H9 (cell line): ENCODE measurements around the gene ZNF319. TPM values are rescaled to one million over a fixed set of nuclear protein-coding genes. Genes with fewer than 3 reads are reported as not detected.

Experiments used
- DNase-seq: peaks from one replicate; pipeline ENCODE4 v3.0.0-alpha.2; 2017
- H2AFZ ChIP-seq: one replicate; pipeline ENCODE4 v1.6.1; 2013; ENCODE audit warnings: mild to moderate bottlenecking, low read length, control low read depth, moderate library complexity
- H2AK5ac ChIP-seq: 2 replicates; pipeline ENCODE4 v1.6.1; 2013; ENCODE audit warnings: low read length, control low read depth, mixed read lengths; ENCODE audit not compliant: insufficient read length
- H2BK120ac ChIP-seq: one replicate; pipeline ENCODE4 v1.6.1; 2013; ENCODE audit warnings: low read depth, mild to moderate bottlenecking, low read length, control low read depth, inconsistent platforms; ENCODE audit not compliant: poor library complexity, severe bottlenecking
- H2BK12ac ChIP-seq: 2 replicates; pipeline ENCODE4 v1.6.1; 2013; ENCODE audit warnings: low read length, control low read depth, mixed read lengths, low read depth; ENCODE audit not compliant: insufficient read length
- H2BK15ac ChIP-seq: 2 replicates; pipeline ENCODE4 v1.6.1; 2013; ENCODE audit warnings: low read depth, low read length, control low read depth
- H2BK20ac ChIP-seq: one replicate; pipeline ENCODE4 v1.6.1; 2013; ENCODE audit warnings: low read depth, mild to moderate bottlenecking, low read length, control low read depth, inconsistent platforms; ENCODE audit not compliant: poor library complexity, severe bottlenecking
- H2BK5ac ChIP-seq: 2 replicates; pipeline ENCODE4 v1.6.1; 2013; ENCODE audit warnings: low read length, control low read depth, mixed read lengths; ENCODE audit not compliant: insufficient read length
- H3K14ac ChIP-seq: 2 replicates; pipeline ENCODE4 v1.6.1; 2013; ENCODE audit warnings: low read length, control low read depth; ENCODE audit not compliant: insufficient read depth
- H3K18ac ChIP-seq: 2 replicates; pipeline ENCODE4 v1.6.1; 2013; ENCODE audit warnings: low read depth, mild to moderate bottlenecking, mixed read lengths, low read length, control low read depth; ENCODE audit not compliant: insufficient read length
- H3K23ac ChIP-seq: 2 replicates; pipeline ENCODE4 v1.6.1; 2013; ENCODE audit warnings: low read length, control low read depth, mixed read lengths, low read depth; ENCODE audit not compliant: insufficient read length
- H3K23me2 ChIP-seq: 2 replicates; pipeline ENCODE4 v1.6.1; 2013; ENCODE audit warnings: low read depth, mild to moderate bottlenecking, mixed read lengths, low read length, control low read depth; ENCODE audit not compliant: insufficient read length, poor library complexity, severe bottlenecking
- H3K27ac ChIP-seq: 2 replicates; pipeline ENCODE4 v1.5.1; 2013; ENCODE audit warnings: low read length, control low read depth, mixed read lengths, low read depth; ENCODE audit not compliant: insufficient read length
- H3K27me3 ChIP-seq: 2 replicates; pipeline ENCODE4 v1.6.1; 2013; ENCODE audit warnings: low read length, control low read depth, inconsistent platforms; ENCODE audit not compliant: insufficient read depth
- H3K4ac ChIP-seq: 2 replicates; pipeline ENCODE4 v1.6.1; 2013; ENCODE audit warnings: low read depth, mild to moderate bottlenecking, control low read depth, inconsistent platforms, low read length, moderate library complexity
- H3K4me1 ChIP-seq: 2 replicates; pipeline ENCODE4 v1.6.1; 2013; ENCODE audit warnings: low read length, control low read depth, inconsistent platforms; ENCODE audit not compliant: insufficient read depth
- H3K4me2 ChIP-seq: 2 replicates; pipeline ENCODE4 v1.6.1; 2013; ENCODE audit warnings: low read length, control low read depth, mixed read lengths; ENCODE audit not compliant: insufficient read length, insufficient read depth
- H3K56ac ChIP-seq: 2 replicates; pipeline ENCODE4 v1.6.1; 2013; ENCODE audit warnings: low read depth, mild to moderate bottlenecking, mixed read lengths, low read length, control low read depth; ENCODE audit not compliant: insufficient read length
- H3K79me1 ChIP-seq: 2 replicates; pipeline ENCODE4 v1.6.1; 2013; ENCODE audit warnings: low read depth, mild to moderate bottlenecking, moderate library complexity, low read length, control low read depth, inconsistent platforms; ENCODE audit not compliant: insufficient read depth, poor library complexity, severe bottlenecking
- H3K79me2 ChIP-seq: 2 replicates; pipeline ENCODE4 v1.6.1; 2013; ENCODE audit warnings: low read length, control low read depth, inconsistent platforms; ENCODE audit not compliant: insufficient read depth
- H3K9ac ChIP-seq: 2 replicates; pipeline ENCODE4 v1.6.1; 2013; ENCODE audit warnings: low read length, control low read depth, mixed read lengths; ENCODE audit not compliant: insufficient read length; ENCODE audit errors: extremely low read depth
- H3K9me3 ChIP-seq: one replicate; pipeline ENCODE4 v1.6.1; 2013; ENCODE audit warnings: low read depth, low read length, inconsistent platforms; ENCODE audit not compliant: control insufficient read depth
- H3T11ph ChIP-seq: one replicate; pipeline ENCODE4 v1.6.1; 2013; ENCODE audit warnings: mild to moderate bottlenecking, low read length, control low read depth, inconsistent platforms
- H4K20me1 ChIP-seq: one replicate; pipeline ENCODE4 v1.6.1; 2013; ENCODE audit not compliant: control insufficient read depth, insufficient read length, insufficient read depth
- H4K5ac ChIP-seq: 2 replicates; pipeline ENCODE4 v1.6.1; 2013; ENCODE audit warnings: low read depth, mild to moderate bottlenecking, mixed read lengths, low read length, control low read depth; ENCODE audit not compliant: insufficient read length
- H4K8ac ChIP-seq: replicated peaks from 2 replicates; pipeline ENCODE4 v1.6.1; 2013; ENCODE audit warnings: low read length, control low read depth, mixed read lengths, low read depth; ENCODE audit not compliant: insufficient read length
- H4K91ac ChIP-seq: 2 replicates; pipeline ENCODE4 v1.6.1; 2013; ENCODE audit warnings: low read depth, mild to moderate bottlenecking, moderate library complexity, mixed read lengths, low read length, control low read depth; ENCODE audit not compliant: insufficient read length
- H3K27ac Mint-ChIP-seq, 3 experiments: 2 replicates in 2 of 3; 3 replicates in 1 of 3; pipeline ENCODE4 v1.8.0; 2020 to 2021; ENCODE audit warnings: mixed read lengths in 3 of 3, mild to moderate bottlenecking in 1 of 3, moderate library complexity in 1 of 3
- H3K27me3 Mint-ChIP-seq: 2 replicates; pipeline ENCODE4 v1.8.0; 2021; ENCODE audit warnings: low read depth, mild to moderate bottlenecking, moderate library complexity, mixed read lengths
- H3K36me3 Mint-ChIP-seq, 3 experiments: 2 replicates in 2 of 3; 3 replicates in 1 of 3; pipeline ENCODE4 v1.8.0; 2020 to 2021; ENCODE audit warnings: low read depth in 3 of 3, mixed read lengths in 3 of 3; ENCODE audit not compliant: insufficient read depth in 1 of 3
- H3K4me1 Mint-ChIP-seq, 2 experiments: 2 replicates each; pipeline ENCODE4 v1.8.0; 2020; ENCODE audit warnings: mixed read lengths in 2 of 2
- H3K4me3 Mint-ChIP-seq, 2 experiments: 2 replicates in 1 of 2; 3 replicates in 1 of 2; pipeline ENCODE4 v1.8.0; 2020 to 2021; ENCODE audit warnings: mild to moderate bottlenecking in 2 of 2, mixed read lengths in 2 of 2, moderate library complexity in 1 of 2
- H3K9me3 Mint-ChIP-seq, 2 experiments: 2 replicates in 1 of 2; 3 replicates in 1 of 2; pipeline ENCODE4 v1.8.0; 2020; ENCODE audit warnings: mild to moderate bottlenecking in 2 of 2, mixed read lengths in 2 of 2, moderate library complexity in 1 of 2
- WGBS: extraction: QIAGEN DNeasy Blood & Tissue Kit; methylation state at CpG from one replicate; pipeline ENCODE4 v1.1.7; 2013; ENCODE audit warnings: missing lambda C conversion rate, low lambda C conversion rate, mixed read lengths; ENCODE audit not compliant: insufficient read length; ENCODE audit errors: extremely low coverage; 5-methylcytosine and 5-hydroxymethylcytosine counted together
- total RNA-seq: library from RNA; stranded (reverse); gene quantifications from 2 replicates; pipeline ENCODE4 v1.2.1, GENCODE V29; 2021
- TF ChIP-seq, protein P1 (sequence below): fragments of 200-600 bp; sonication (generic); conservative IDR thresholded peaks from 3 replicates; pipeline ENCODE4 v1.8.0; 2021; ENCODE audit warnings: antibody characterized with exemption, mild to moderate bottlenecking

Gene ZNF319
- total RNA-seq, 1 experiment from 2014 or later: 5.6 TPM

DNA sequence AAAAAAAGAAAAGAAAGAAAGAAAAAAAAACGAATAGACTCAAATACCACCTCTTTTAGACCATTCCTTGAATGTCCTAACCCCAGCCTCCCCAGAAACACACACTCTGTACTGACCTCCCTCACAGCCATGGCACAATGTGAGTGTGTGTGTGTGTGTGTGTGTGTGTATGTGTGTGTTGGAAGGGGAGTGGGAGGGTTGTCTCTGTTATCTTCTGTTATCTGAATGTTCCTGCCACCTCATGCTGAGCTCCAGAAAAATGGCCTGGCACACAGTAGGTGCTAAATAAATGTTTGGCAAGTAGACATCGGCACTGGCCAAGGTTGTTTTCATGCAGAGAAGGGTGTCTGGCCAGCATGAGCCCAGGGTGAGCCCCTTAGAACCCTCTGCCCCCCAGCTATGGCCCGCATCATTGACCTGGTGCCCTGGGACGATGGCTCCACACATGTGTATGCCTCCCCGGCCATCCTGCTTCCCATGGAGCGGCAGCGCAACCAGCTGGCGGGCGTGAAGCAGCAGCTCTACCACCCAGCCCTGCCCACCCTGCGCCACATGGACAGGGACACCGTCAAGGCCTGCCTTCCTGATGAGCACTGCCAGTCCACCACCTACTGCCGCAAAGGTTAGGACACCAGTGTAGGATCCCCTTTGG is 22.9 kb downstream of the ZNF319 start:
- H3K36me3 Mint-ChIP-seq: no peaks in the 10 kb centered on the region

More for the DNA sequence above, 22.9 kb downstream of the ZNF319 start:
- no peak overlapping the region for H3T11ph ChIP-seq
- peaks cover 3 to 7% of the 10 kb centered on the region in 2 experiments for H3K4me1 Mint-ChIP-seq
- H3K18ac ChIP-seq: no peak overlapping the region
- no peak overlapping the region for H2AK5ac ChIP-seq
- H3K4ac ChIP-seq: no peak overlapping the region
- no peak overlapping the region for H4K5ac ChIP-seq
- H3K4me3 Mint-ChIP-seq: no peak overlapping the region
- no peak overlapping the region for H3K9ac ChIP-seq
- no peak overlapping the region for H4K91ac ChIP-seq
- H3K79me1 ChIP-seq: no peaks in the 10 kb centered on the region
- H3K56ac ChIP-seq: no peak overlapping the region
- TF ChIP-seq, protein P1, sequence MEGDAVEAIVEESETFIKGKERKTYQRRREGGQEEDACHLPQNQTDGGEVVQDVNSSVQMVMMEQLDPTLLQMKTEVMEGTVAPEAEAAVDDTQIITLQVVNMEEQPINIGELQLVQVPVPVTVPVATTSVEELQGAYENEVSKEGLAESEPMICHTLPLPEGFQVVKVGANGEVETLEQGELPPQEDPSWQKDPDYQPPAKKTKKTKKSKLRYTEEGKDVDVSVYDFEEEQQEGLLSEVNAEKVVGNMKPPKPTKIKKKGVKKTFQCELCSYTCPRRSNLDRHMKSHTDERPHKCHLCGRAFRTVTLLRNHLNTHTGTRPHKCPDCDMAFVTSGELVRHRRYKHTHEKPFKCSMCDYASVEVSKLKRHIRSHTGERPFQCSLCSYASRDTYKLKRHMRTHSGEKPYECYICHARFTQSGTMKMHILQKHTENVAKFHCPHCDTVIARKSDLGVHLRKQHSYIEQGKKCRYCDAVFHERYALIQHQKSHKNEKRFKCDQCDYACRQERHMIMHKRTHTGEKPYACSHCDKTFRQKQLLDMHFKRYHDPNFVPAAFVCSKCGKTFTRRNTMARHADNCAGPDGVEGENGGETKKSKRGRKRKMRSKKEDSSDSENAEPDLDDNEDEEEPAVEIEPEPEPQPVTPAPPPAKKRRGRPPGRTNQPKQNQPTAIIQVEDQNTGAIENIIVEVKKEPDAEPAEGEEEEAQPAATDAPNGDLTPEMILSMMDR: peak; percentile 54
- H3K14ac ChIP-seq: no peak overlapping the region
- WGBS: no CpG with 5 or more reads among the region's 12 CpGs
- no peaks in the 10 kb centered on the region for H3K4me1 ChIP-seq
- DNase-seq: no peak
- no peaks in the 10 kb centered on the region for H3K23me2 ChIP-seq
- no peaks in the 10 kb centered on the region for H3K9me3 ChIP-seq
- H2BK15ac ChIP-seq: no peak overlapping the region
- H4K8ac ChIP-seq: no peak overlapping the region
- H2BK120ac ChIP-seq: no peak overlapping the region
- no peak overlapping the region for H2AFZ ChIP-seq
- peaks cover 2% of the 10 kb centered on the region for H3K27me3 Mint-ChIP-seq
- no peak overlapping the region for H3K27ac Mint-ChIP-seq
- no peak overlapping the region for H2BK20ac ChIP-seq
- H3K4me2 ChIP-seq: no peak overlapping the region
- H4K20me1 ChIP-seq: no peaks in the 10 kb centered on the region
- H3K27ac ChIP-seq: no peak overlapping the region
- no peak overlapping the region for H2BK5ac ChIP-seq
- H3K23ac ChIP-seq: no peak overlapping the region
- H2BK12ac ChIP-seq: no peak overlapping the region
- H3K27me3 ChIP-seq: no peaks in the 10 kb centered on the region
- no peaks in the 10 kb centered on the region for H3K9me3 Mint-ChIP-seq
- H3K79me2 ChIP-seq: no peaks in the 10 kb centered on the region
